K562 (cell line): ENCODE data around the gene INO80. TPM values are rescaled to one million over a fixed set of nuclear protein-coding genes. Genes with fewer than 3 reads are reported as not detected.

ENCODE experiments used
- ATAC-seq: fragments of 200-7000 bp; cut with Tn5 transposase; 3 replicates; pipeline ENCODE4 v1.9.1; 2020; ENCODE audit warnings: moderate library complexity
- BruUV-seq: library from RNA; stranded (reverse); fragments of 400-500 nt; replicated peaks from 2 replicates; lab custom pipeline; 2021; lab: Mats Ljungman, UMichigan
- CTCF ChIA-PET: fragments of 300-600 bp; formaldehyde crosslinking; extraction: SDS; loops from one replicate; lab custom pipeline; 2021; ENCODE audit warnings: low intra/inter-chr PET ratio; lab: Yijun Ruan, JAX
- POLR2A ChIA-PET: fragments of 300-600, 350-650 bp; sonication (Branson Sonifier 250); formaldehyde crosslinking; extraction: SDS; loops from one replicate; lab custom pipeline; 2021; ENCODE audit warnings: antibody characterized with exemption, inconsistent platforms; lab: Yijun Ruan, JAX
- DNase-seq, 4 experiments: peaks; one replicate each; pipeline versions ENCODE4 v3.0.0 to v3.0.0-alpha.2; 2011 to 2018; ENCODE audit warnings: low spot score in 3 of 4, mixed read lengths in 3 of 4; ENCODE audit errors: extremely low read depth in 1 of 4
- FAIRE-seq: peaks from 2 replicates; lab custom pipeline; 2011; peaks lifted over from hg19 to GRCh38; lab: Jason Lieb, UNC
- H2AFZ ChIP-seq: 2 replicates; pipeline ENCODE4 v1.6.0; 2011; ENCODE audit warnings: low read depth, low read length, control low read depth, inconsistent platforms
- H3K27ac ChIP-seq: fragments of 200-600 bp; 3 replicates; pipeline ENCODE4 v1.8.0; 2011; ENCODE audit warnings: low read depth, mild to moderate bottlenecking, control low read depth, inconsistent platforms, low read length, moderate library complexity, mixed read lengths; ENCODE audit errors: extremely low read depth
- H3K27me3 ChIP-seq, 2 experiments: fragments of 300-600 bp in 1 of 2; 2 replicates in 1 of 2; 3 replicates in 1 of 2; pipeline versions ENCODE4 v1.6.0 to v1.8.0; 2011; ENCODE audit warnings: inconsistent platforms in 2 of 2, low read length in 2 of 2, mild to moderate bottlenecking in 1 of 2, mixed read lengths in 1 of 2, moderate library complexity in 1 of 2; ENCODE audit not compliant: control insufficient read depth in 2 of 2, insufficient read depth in 2 of 2
- H3K36me3 ChIP-seq: fragments of 300-600 bp; 3 replicates; pipeline ENCODE4 v1.8.0; 2011; ENCODE audit warnings: mild to moderate bottlenecking, low read length, inconsistent platforms; ENCODE audit not compliant: control insufficient read depth, insufficient read depth
- H3K4me1 ChIP-seq, 2 experiments: fragments of 200-600 bp in 1 of 2; replicated peaks in 1 of 2; 2 replicates in 1 of 2; 3 replicates in 1 of 2; pipeline versions ENCODE4 v1.5.1 to v1.8.0; 2011; ENCODE audit warnings: inconsistent platforms in 2 of 2, low read length in 2 of 2, mild to moderate bottlenecking in 1 of 2, mixed read lengths in 1 of 2, moderate library complexity in 1 of 2; ENCODE audit not compliant: control insufficient read depth in 2 of 2, insufficient read depth in 2 of 2
- H3K4me2 ChIP-seq: 2 replicates; pipeline ENCODE4 v1.6.1; 2011; ENCODE audit warnings: low read length, control low read depth, inconsistent platforms, mixed read lengths; ENCODE audit not compliant: insufficient read depth
- H3K4me3 ChIP-seq: fragments of 200-600 bp; sonication (generic), shearing (Covaris generic); 2 replicates; pipeline ENCODE4 v1.5.1; 2016; ENCODE audit warnings: control low read depth, inconsistent platforms
- H3K79me2 ChIP-seq: fragments of 200-600 bp; 3 replicates; pipeline ENCODE4 v1.8.0; 2011; ENCODE audit warnings: low read length, inconsistent platforms; ENCODE audit not compliant: control insufficient read depth, insufficient read depth
- H3K9ac ChIP-seq, 2 experiments: 2 replicates each; pipeline versions ENCODE4 v1.6.0 to v1.6.1; 2011; ENCODE audit warnings: low read depth in 2 of 2, low read length in 2 of 2, control low read depth in 1 of 2, inconsistent platforms in 1 of 2, mild to moderate bottlenecking in 1 of 2, mixed read lengths in 1 of 2; ENCODE audit not compliant: insufficient read depth in 1 of 2
- H3K9me1 ChIP-seq: one replicate; pipeline ENCODE4 v1.6.0; 2011; ENCODE audit warnings: inconsistent platforms, mild to moderate bottlenecking, low read length, moderate library complexity; ENCODE audit not compliant: control insufficient read depth, insufficient read depth
- H3K9me3 ChIP-seq: replicated peaks from 2 replicates; pipeline ENCODE4 v1.5.1; 2011; ENCODE audit warnings: low read depth, low read length, inconsistent platforms; ENCODE audit not compliant: control insufficient read depth, insufficient read depth
- H4K20me1 ChIP-seq: replicated peaks from 2 replicates; pipeline ENCODE4 v1.6.1; 2011; ENCODE audit warnings: low read length, inconsistent platforms, mixed read lengths; ENCODE audit not compliant: control insufficient read depth, insufficient read depth
- CBFB ChIP-seq: sonication (generic); formaldehyde crosslinking; IDR thresholded peaks from 2 replicates; pipeline ENCODE4 v1.4.0; 2020; ENCODE audit warnings: mild to moderate bottlenecking, missing genetic modification reagents
- CXXC5 ChIP-seq: fragments of 250-450 bp; sonication (Bioruptor Pico); IDR thresholded peaks from 2 replicates; pipeline ENCODE4 v1.8.0; 2022; ENCODE audit warnings: inconsistent platforms, mild to moderate bottlenecking, moderate library complexity
- FOXM1 ChIP-seq, 2 experiments: fragments of 450-650 bp in 1 of 2; sonication (generic) in 1 of 2; formaldehyde crosslinking in 1 of 2; IDR thresholded peaks; 2 replicates each; pipeline versions ENCODE4 v1.6.1 to v1.9.0; 2017 to 2022; ENCODE audit warnings: low read depth in 2 of 2, mild to moderate bottlenecking in 2 of 2, missing genetic modification reagents in 1 of 2, moderate library complexity in 1 of 2
- HEY1 ChIP-seq: fragments of 250-450 bp; sonication (Bioruptor Pico); IDR thresholded peaks from 2 replicates; pipeline ENCODE4 v1.5.0; 2020; ENCODE audit warnings: mild to moderate bottlenecking, moderate library complexity, borderline replicate concordance
- JUND ChIP-seq, 2 experiments: IDR thresholded peaks; 2 replicates in 1 of 2; 3 replicates in 1 of 2; pipeline ENCODE4 v1.6.1; 2011; ENCODE audit warnings: borderline replicate concordance in 2 of 2, low read depth in 2 of 2, low read length in 2 of 2, improper control_type of control experiment in 1 of 2, missing biosample characterization in 1 of 2, missing genetic modification characterization in 1 of 2, missing genetic modification reagents in 1 of 2
- NFYB ChIP-seq: IDR thresholded peaks from 2 replicates; pipeline ENCODE4 v1.6.1; 2011; ENCODE audit warnings: mild to moderate bottlenecking, moderate library complexity; ENCODE audit not compliant: insufficient read length; ENCODE audit errors: extremely low read depth
- SAP30 ChIP-seq: fragments of 200-600 bp; sonication (generic); IDR thresholded peaks from 2 replicates; pipeline ENCODE4 v1.6.1; 2012; ENCODE audit warnings: borderline replicate concordance, low read depth, mild to moderate bottlenecking, moderate library complexity, low read length, control low read depth, inconsistent platforms; ENCODE audit not compliant: insufficient read depth, poor library complexity, severe bottlenecking
- SIRT6 ChIP-seq: IDR thresholded peaks from one replicate; pipeline ENCODE4 v1.6.1; 2012; ENCODE audit warnings: low read depth, mild to moderate bottlenecking, control low read depth, inconsistent platforms, low read length, moderate library complexity
- SRSF3 ChIP-seq: fragments of 200-400 bp; formaldehyde crosslinking; IDR thresholded peaks from 2 replicates; pipeline ENCODE4 v1.6.1; 2016; ENCODE audit warnings: mild to moderate bottlenecking, low read length, moderate library complexity; ENCODE audit not compliant: insufficient read depth
- WHSC1 ChIP-seq: IDR thresholded peaks from one replicate; pipeline ENCODE4 v1.6.1; 2012; ENCODE audit warnings: low read length, control low read depth, inconsistent platforms
- ZNF316 ChIP-seq: fragments of 450-650 bp; IDR thresholded peaks from 2 replicates; pipeline ENCODE4 v1.6.1; 2016
- ZNF766 ChIP-seq: fragments of 200-800 bp; sonication (Bioruptor generic); conservative IDR thresholded peaks from 2 replicates; pipeline ENCODE4 v1.6.1; 2016; ENCODE audit warnings: missing genetic modification characterization, missing compliant biosample characterization
- WGBS: fragments of 100-300 bp; shearing (Covaris generic); methylation state at CpG from one replicate; pipeline ENCODE4 v1.1.6; 2016; ENCODE audit warnings: low coverage, mixed read lengths; ENCODE audit not compliant: insufficient coverage; ENCODE audit errors: missing lambda C conversion rate; 5-methylcytosine and 5-hydroxymethylcytosine counted together
- in situ Hi-C: fragments of 300-500 bp; cut with MboI; formaldehyde crosslinking; loops from 4 replicates; pipeline ENCODE4 v1.15.0; 2018; ENCODE audit warnings: inconsistent platforms, mixed read lengths
- intact Hi-C: fragments of 100-400 bp; cut with micrococcal nuclease; formaldehyde crosslinking; loops from 2 replicates; pipeline ENCODE4 v1.14.2; 2022
- polyA plus RNA-seq, 8 experiments: library from polyadenylated mRNA; depleted of rRNA in 4 of 8; stranded (reverse) in 5 of 8; unstranded in 3 of 8; fragments of >200 nt; fragmentation: Nextera tagmentation in 2 of 8; fragmentation: Illumina TruSeq in 1 of 8; extraction: Ambion mirVana in 2 of 8; extraction: Trizol in 1 of 8; gene quantifications; 2 replicates each; pipeline versions ENCODE4 v1.2.1 to v1.2.3, GENCODE V29; 2011 to 2014; ENCODE audit warnings: inconsistent platforms in 1 of 8, missing spikeins in 1 of 8
- total RNA-seq, 7 experiments: library from RNA; depleted of rRNA in 6 of 7; stranded (reverse); fragments of >200 nt in 6 of 7; fragmentation: Illumina TruSeq in 2 of 7; extraction: Trizol in 2 of 7; gene quantifications; 2 replicates each; pipeline versions ENCODE4 v1.2.1 to v1.2.3, GENCODE V29; 2011 to 2021; ENCODE audit warnings: low replicate concordance in 1 of 7
- TF ChIP-seq, protein P1 (sequence below): sonication (generic); formaldehyde crosslinking; IDR thresholded peaks from 2 replicates; pipeline ENCODE4 v1.8.0; 2022; ENCODE audit warnings: mild to moderate bottlenecking, missing genetic modification reagents
- TF ChIP-seq, protein P2 (sequence below), 2 experiments: fragments of 250-450 bp in 1 of 2; fragments of 450-650 bp in 1 of 2; sonication (Bioruptor Pico) in 1 of 2; IDR thresholded peaks; 2 replicates each; pipeline versions ENCODE4 v1.6.1 to v1.8.0; 2016 to 2021; ENCODE audit warnings: mild to moderate bottlenecking in 2 of 2, moderate library complexity in 2 of 2, missing compliant biosample characterization in 1 of 2, missing genetic modification characterization in 1 of 2
- TF ChIP-seq, protein P3 (sequence below): fragments of 250-450 bp; sonication (Bioruptor Pico); IDR thresholded peaks from 2 replicates; pipeline ENCODE4 v1.5.0; 2020; ENCODE audit warnings: mild to moderate bottlenecking, borderline replicate concordance
- TF ChIP-seq, protein P4 (sequence below): sonication (generic); formaldehyde crosslinking; IDR thresholded peaks from 2 replicates; pipeline ENCODE4 v1.8.0; 2022; ENCODE audit warnings: mild to moderate bottlenecking, low read depth, missing genetic modification reagents

Gene INO80
- total and polyA plus RNA-seq, 9 of the 15 experiments (the other 6 are each of a cell fraction or from before 2014, with no cell fraction given) = 1.1 to 25.7 (median 19.9) TPM

DNA sequence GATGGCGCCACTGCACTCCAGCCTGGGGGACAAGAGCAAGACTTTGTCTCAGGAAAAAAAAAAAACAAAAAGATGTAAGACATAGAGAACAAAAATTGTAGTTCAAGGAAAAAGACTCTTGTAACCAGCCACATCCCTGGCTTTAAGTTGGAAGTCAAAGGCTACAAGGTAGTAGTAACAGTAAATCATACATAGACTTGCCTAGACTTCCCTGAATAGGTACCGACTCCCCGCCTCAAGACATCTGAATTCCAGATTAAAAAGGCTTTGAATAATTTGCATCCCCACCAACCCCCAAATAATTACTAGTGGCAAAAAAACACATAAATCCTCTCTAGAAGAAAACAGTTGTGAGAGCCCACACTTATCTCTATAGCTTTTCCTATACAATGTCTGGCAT is 55.6 kb downstream of the INO80 start:
- ChIA-PET POLR2A (no interaction called here), CTCF (no interaction called here)
- H3K9me1 ChIP-seq = no peaks in the 10 kb centered on the region
- in situ Hi-C loops (no loop called here), intact Hi-C loops (no loop called here)
- H3K9ac ChIP-seq = no peak overlapping the region
- TF ChIP-seq WHSC1 = no peak
- no peak for TF ChIP-seq CBFB (CRISPR knock-in tag)
- TF ChIP-seq, protein P1, sequence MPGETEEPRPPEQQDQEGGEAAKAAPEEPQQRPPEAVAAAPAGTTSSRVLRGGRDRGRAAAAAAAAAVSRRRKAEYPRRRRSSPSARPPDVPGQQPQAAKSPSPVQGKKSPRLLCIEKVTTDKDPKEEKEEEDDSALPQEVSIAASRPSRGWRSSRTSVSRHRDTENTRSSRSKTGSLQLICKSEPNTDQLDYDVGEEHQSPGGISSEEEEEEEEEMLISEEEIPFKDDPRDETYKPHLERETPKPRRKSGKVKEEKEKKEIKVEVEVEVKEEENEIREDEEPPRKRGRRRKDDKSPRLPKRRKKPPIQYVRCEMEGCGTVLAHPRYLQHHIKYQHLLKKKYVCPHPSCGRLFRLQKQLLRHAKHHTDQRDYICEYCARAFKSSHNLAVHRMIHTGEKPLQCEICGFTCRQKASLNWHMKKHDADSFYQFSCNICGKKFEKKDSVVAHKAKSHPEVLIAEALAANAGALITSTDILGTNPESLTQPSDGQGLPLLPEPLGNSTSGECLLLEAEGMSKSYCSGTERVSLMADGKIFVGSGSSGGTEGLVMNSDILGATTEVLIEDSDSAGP (CRISPR knock-in tag) = no peak
- TF ChIP-seq ZNF316 = no peak
- TF ChIP-seq, protein P2, sequence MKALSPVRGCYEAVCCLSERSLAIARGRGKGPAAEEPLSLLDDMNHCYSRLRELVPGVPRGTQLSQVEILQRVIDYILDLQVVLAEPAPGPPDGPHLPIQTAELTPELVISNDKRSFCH (CRISPR knock-in tag; IDR thresholded peaks at IDR 0.05) = no peak
- TF ChIP-seq, protein P2 (tag; IDR thresholded peaks at IDR 0.05) = no peak
- no peak for TF ChIP-seq NFYB
- no peak for TF ChIP-seq HEY1 (CRISPR knock-in tag)
- no peak for TF ChIP-seq SAP30
- TF ChIP-seq, protein P3, sequence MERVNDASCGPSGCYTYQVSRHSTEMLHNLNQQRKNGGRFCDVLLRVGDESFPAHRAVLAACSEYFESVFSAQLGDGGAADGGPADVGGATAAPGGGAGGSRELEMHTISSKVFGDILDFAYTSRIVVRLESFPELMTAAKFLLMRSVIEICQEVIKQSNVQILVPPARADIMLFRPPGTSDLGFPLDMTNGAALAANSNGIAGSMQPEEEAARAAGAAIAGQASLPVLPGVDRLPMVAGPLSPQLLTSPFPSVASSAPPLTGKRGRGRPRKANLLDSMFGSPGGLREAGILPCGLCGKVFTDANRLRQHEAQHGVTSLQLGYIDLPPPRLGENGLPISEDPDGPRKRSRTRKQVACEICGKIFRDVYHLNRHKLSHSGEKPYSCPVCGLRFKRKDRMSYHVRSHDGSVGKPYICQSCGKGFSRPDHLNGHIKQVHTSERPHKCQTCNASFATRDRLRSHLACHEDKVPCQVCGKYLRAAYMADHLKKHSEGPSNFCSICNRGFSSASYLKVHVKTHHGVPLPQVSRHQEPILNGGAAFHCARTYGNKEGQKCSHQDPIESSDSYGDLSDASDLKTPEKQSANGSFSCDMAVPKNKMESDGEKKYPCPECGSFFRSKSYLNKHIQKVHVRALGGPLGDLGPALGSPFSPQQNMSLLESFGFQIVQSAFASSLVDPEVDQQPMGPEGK = no peak
- no peak for TF ChIP-seq ZNF766 (CRISPR knock-in tag)
- TF ChIP-seq SRSF3 = no peak
- no peak for TF ChIP-seq CXXC5 (CRISPR knock-in tag)
- TF ChIP-seq JUND (IDR thresholded peaks at IDR 0.05; ENCODE audit: borderline replicate concordance, low read depth, low read length) = no peak
- TF ChIP-seq JUND (tag; IDR thresholded peaks at IDR 0.05; ENCODE audit: borderline replicate concordance, low read depth, low read length) = no peak
- TF ChIP-seq, protein P4, sequence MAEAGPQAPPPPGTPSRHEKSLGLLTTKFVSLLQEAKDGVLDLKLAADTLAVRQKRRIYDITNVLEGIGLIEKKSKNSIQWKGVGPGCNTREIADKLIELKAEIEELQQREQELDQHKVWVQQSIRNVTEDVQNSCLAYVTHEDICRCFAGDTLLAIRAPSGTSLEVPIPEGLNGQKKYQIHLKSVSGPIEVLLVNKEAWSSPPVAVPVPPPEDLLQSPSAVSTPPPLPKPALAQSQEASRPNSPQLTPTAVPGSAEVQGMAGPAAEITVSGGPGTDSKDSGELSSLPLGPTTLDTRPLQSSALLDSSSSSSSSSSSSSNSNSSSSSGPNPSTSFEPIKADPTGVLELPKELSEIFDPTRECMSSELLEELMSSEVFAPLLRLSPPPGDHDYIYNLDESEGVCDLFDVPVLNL (CRISPR knock-in tag) = no peak
- no peak for TF ChIP-seq SIRT6
- TF ChIP-seq FOXM1 (IDR thresholded peaks at IDR 0.05; ENCODE audit: low read depth) = no peak
- TF ChIP-seq FOXM1 (CRISPR knock-in tag; IDR thresholded peaks at IDR 0.05; ENCODE audit: low read depth) = no peak
- FAIRE-seq = no peak
- H3K4me2 ChIP-seq = no peak overlapping the region
- no peaks in the 10 kb centered on the region for H3K27me3 ChIP-seq
- no peak overlapping the region for H3K4me3 ChIP-seq
- BruUV-seq = no TSS peak
- no peak overlapping the region for H3K27ac ChIP-seq
- no peak overlapping the region for H2AFZ ChIP-seq
- peaks cover 77% of the 10 kb centered on the region for H3K36me3 ChIP-seq
- peaks cover 8% of the 10 kb centered on the region; the same call in 1 of the 2 replicates for H3K9me3 ChIP-seq
- ATAC-seq = no peak
- 98% methylated on average over 3 of the region's 3 CpGs for WGBS
- no peak for DNase-seq
- H4K20me1 ChIP-seq = no peaks in the 10 kb centered on the region
- H3K4me1 ChIP-seq = no peaks in the 10 kb centered on the region; a peak in 1 of 5 replicates
- H3K79me2 ChIP-seq = no peaks in the 10 kb centered on the region
